GM23338 (cell line): ENCODE measurements around the gene PLIN4. TPM values are rescaled to one million over a fixed set of nuclear protein-coding genes. Genes with fewer than 3 reads are reported as not detected.

Experiments
- ATAC-seq: fragments of 200-7000 bp; cut with Tn5 transposase; 3 replicates; pipeline ENCODE4 v1.9.1; 2020
- DNase-seq: peaks from one replicate; pipeline ENCODE4 v3.0.0-alpha.2; 2015; ENCODE audit warnings: low spot score
- H2AFZ ChIP-seq: fragments of 200-600 bp; sonication (generic); 2 replicates; pipeline ENCODE4 v1.8.0; 2016; ENCODE audit warnings: antibody characterized with exemption, mild to moderate bottlenecking, moderate library complexity
- H3F3A ChIP-seq: fragments of 200-600 bp; sonication (generic); replicated peaks from 2 replicates; pipeline ENCODE4 v1.8.0; 2017; ENCODE audit warnings: antibody characterized with exemption, mixed run types, low read depth
- H3K27ac ChIP-seq: fragments of 200-600 bp; sonication (generic); 2 replicates; pipeline ENCODE4 v1.6.1; 2016; ENCODE audit warnings: low read depth
- H3K27me3 ChIP-seq: fragments of 200-600 bp; sonication (generic); 2 replicates; pipeline ENCODE4 v1.8.0; 2016; ENCODE audit warnings: mild to moderate bottlenecking, mixed run types, moderate library complexity; ENCODE audit not compliant: insufficient read depth
- H3K36me3 ChIP-seq: fragments of 200-600 bp; sonication (generic); 2 replicates; pipeline ENCODE4 v1.8.0; 2016; ENCODE audit warnings: mild to moderate bottlenecking; ENCODE audit not compliant: insufficient read depth
- H3K4me1 ChIP-seq: fragments of 200-600 bp; sonication (generic); 2 replicates; pipeline ENCODE4 v1.8.0; 2016; ENCODE audit warnings: mild to moderate bottlenecking, moderate library complexity; ENCODE audit not compliant: insufficient read depth
- H3K4me2 ChIP-seq: fragments of 200-600 bp; sonication (generic); 2 replicates; pipeline ENCODE4 v1.7.1; 2017; ENCODE audit warnings: mixed run types
- H3K4me3 ChIP-seq: fragments of 200-600 bp; sonication (generic); 2 replicates; pipeline ENCODE4 v1.6.1; 2016; ENCODE audit warnings: mixed run types
- H3K79me2 ChIP-seq: fragments of 200-600 bp; sonication (generic); replicated peaks from 2 replicates; pipeline ENCODE4 v1.8.0; 2017; ENCODE audit warnings: mild to moderate bottlenecking; ENCODE audit not compliant: insufficient read depth
- H3K9me2 ChIP-seq: fragments of 200-600 bp; sonication (generic); 2 replicates; pipeline ENCODE4 v1.8.0; 2017; ENCODE audit not compliant: insufficient read depth
- H4K20me1 ChIP-seq: fragments of 200-600 bp; sonication (generic); replicated peaks from 2 replicates; pipeline ENCODE4 v1.8.0; 2017; ENCODE audit warnings: mild to moderate bottlenecking; ENCODE audit not compliant: insufficient read depth
- H3K27ac Mint-ChIP-seq: 2 replicates; pipeline ENCODE4 v1.8.0; 2020; ENCODE audit warnings: inconsistent platforms, mild to moderate bottlenecking, moderate library complexity, mixed read lengths
- H3K27me3 Mint-ChIP-seq: 3 replicates; pipeline ENCODE4 v1.8.0; 2022; ENCODE audit warnings: low read depth, mild to moderate bottlenecking, moderate library complexity, mixed read lengths, inconsistent platforms; ENCODE audit not compliant: insufficient read depth, poor library complexity
- H3K36me3 Mint-ChIP-seq: 3 replicates; pipeline ENCODE4 v1.8.0; 2021; ENCODE audit warnings: low read depth, mild to moderate bottlenecking, inconsistent platforms, moderate library complexity, mixed read lengths
- H3K4me1 Mint-ChIP-seq: 3 replicates; pipeline ENCODE4 v1.8.0; 2020; ENCODE audit warnings: mild to moderate bottlenecking, inconsistent platforms, mixed read lengths
- H3K4me3 Mint-ChIP-seq: 3 replicates; pipeline ENCODE4 v1.8.0; 2021; ENCODE audit warnings: moderate library complexity, mild to moderate bottlenecking, inconsistent platforms, mixed read lengths
- H3K9me3 Mint-ChIP-seq: 3 replicates; pipeline ENCODE4 v1.8.0; 2020; ENCODE audit warnings: moderate library complexity, mild to moderate bottlenecking, inconsistent platforms, mixed read lengths
- CREB1 ChIP-seq: fragments of 250-450 bp; sonication (Bioruptor Pico); IDR thresholded peaks from 2 replicates; pipeline ENCODE4 v1.5.0; 2020; ENCODE audit warnings: low read depth, mild to moderate bottlenecking, moderate library complexity
- EZH2 ChIP-seq: fragments of 200-600 bp; sonication (generic); IDR thresholded peaks from one replicate; pipeline ENCODE4 v1.8.0; 2017; ENCODE audit warnings: antibody characterized with exemption, mild to moderate bottlenecking, low read depth; ENCODE audit not compliant: unreplicated experiment
- EZH2phosphoT487 ChIP-seq: fragments of 200-600 bp; sonication (generic); IDR thresholded peaks from one replicate; pipeline ENCODE4 v1.8.1; 2018; ENCODE audit warnings: antibody characterized with exemption; ENCODE audit not compliant: unreplicated experiment
- NANOG ChIP-seq: IDR thresholded peaks from 2 replicates; pipeline ENCODE4 v1.6.1; 2016; ENCODE audit warnings: antibody characterized with exemption, borderline replicate concordance
- POLR2AphosphoS5 ChIP-seq: IDR thresholded peaks from 2 replicates; pipeline ENCODE4 v1.6.1; 2016; ENCODE audit warnings: antibody characterized with exemption, low read depth
- REST ChIP-seq: IDR thresholded peaks from one replicate; pipeline ENCODE4 v1.6.1; 2018; ENCODE audit warnings: antibody characterized with exemption; ENCODE audit not compliant: unreplicated experiment
- STAT1 ChIP-seq: IDR thresholded peaks from one replicate; pipeline ENCODE4 v1.6.1; 2016; ENCODE audit warnings: antibody characterized with exemption; ENCODE audit not compliant: unreplicated experiment
- ZNF114 ChIP-seq: fragments of 250-450 bp; sonication (Bioruptor Pico); IDR thresholded peaks from 2 replicates; pipeline ENCODE4 v1.5.0; 2020; ENCODE audit warnings: mild to moderate bottlenecking, moderate library complexity
- ZNF331 ChIP-seq: fragments of 250-450 bp; sonication (Bioruptor Pico); IDR thresholded peaks from 2 replicates; pipeline ENCODE4 v1.5.0; 2020; ENCODE audit warnings: low read depth, mild to moderate bottlenecking, moderate library complexity
- ZNF462 ChIP-seq: fragments of 250-450 bp; sonication (Bioruptor Pico); IDR thresholded peaks from 2 replicates; pipeline ENCODE4 v1.5.0; 2020; ENCODE audit warnings: mild to moderate bottlenecking, moderate library complexity
- polyA plus RNA-seq: library from polyadenylated mRNA; unstranded; fragments of >200 nt; fragmentation: Nextera tagmentation; extraction: Ambion mirVana; gene quantifications from 2 replicates; pipeline ENCODE4 v1.2.1, GENCODE V29; 2016
- total RNA-seq: library from RNA; depleted of rRNA; stranded (reverse); fragments of >200 nt; shearing (Covaris generic); gene quantifications from 2 replicates; pipeline ENCODE4 v1.2.3, GENCODE V29; 2014
- TF ChIP-seq, protein P1 (sequence below), 2 experiments: fragments of 200-600 bp in 1 of 2; sonication (generic) in 1 of 2; conservative IDR thresholded peaks; 2 replicates each; pipeline versions ENCODE4 v1.5.1 to v1.6.1; 2016 to 2017; ENCODE audit warnings: antibody characterized with exemption in 2 of 2, low read depth in 2 of 2, mild to moderate bottlenecking in 2 of 2, moderate library complexity in 1 of 2

PLIN4 gene
- total and polyA plus RNA-seq, 2 experiments from 2014 or later = 0.19 to 0.59 TPM

DNA sequence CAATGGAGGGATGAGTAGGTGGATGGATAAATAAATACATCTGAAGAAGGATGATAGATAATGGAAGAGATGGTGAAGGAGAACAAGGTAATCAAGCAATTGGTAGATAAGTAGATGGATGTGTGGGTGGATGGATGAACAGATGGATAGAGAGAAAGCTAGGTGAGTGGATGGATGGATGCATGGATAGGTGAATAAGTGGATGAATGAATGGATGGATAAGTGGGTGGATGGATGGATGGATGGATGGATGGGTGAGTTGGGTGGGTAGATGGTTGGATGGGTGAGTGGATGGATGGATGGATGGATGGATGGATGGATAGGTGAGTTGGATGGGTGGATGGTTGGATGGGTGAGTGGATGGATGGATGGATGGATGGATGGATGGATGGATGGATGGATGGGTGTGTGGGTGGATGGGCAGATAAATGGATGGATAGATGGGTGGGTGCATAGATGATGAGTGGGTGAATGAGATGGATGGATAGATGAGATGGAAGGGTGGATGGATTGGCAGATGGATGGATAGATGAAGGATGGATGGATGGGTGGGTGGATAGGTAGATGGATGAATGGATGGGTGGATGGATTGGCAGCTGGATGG, 34.9 kb upstream of the PLIN4 start:
- no peak overlapping the region for H2AFZ ChIP-seq

DNA sequence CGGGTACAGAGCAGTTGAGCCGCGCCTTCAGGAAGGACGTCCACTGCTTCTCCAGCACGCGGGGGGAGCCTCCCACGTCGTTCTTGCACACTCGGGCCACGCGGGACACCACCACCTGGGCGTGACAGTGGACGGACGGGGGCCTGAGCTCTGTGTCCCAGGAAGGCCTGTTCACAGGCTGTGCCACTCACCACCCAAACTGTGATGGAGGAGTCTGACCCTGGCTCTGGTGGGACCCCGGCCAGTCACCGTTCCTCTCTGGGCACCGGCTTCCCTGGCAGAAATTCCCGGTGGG, 34.2 kb upstream of the PLIN4 start:
- no peak for DNase-seq
- no peaks in the 10 kb centered on the region for H3K9me3 Mint-ChIP-seq
- ATAC-seq = no peak
- H3K27ac Mint-ChIP-seq = no peak overlapping the region
- peaks cover 6% of the 10 kb centered on the region; the same call in 1 of the 2 replicates for H3F3A ChIP-seq
- H3K79me2 ChIP-seq = no peaks in the 10 kb centered on the region
- H3K36me3 ChIP-seq = peaks cover 4% of the 10 kb centered on the region
- H4K20me1 ChIP-seq = peaks cover 4% of the 10 kb centered on the region; the same call in 1 of the 2 replicates
- H3K27ac ChIP-seq = no peak overlapping the region
- no peaks in the 10 kb centered on the region for H3K27me3 ChIP-seq
- no peaks in the 10 kb centered on the region; the same call in 1 of the 2 replicates for H3K4me1 ChIP-seq
- H3K4me3 Mint-ChIP-seq = no peak overlapping the region
- peaks cover 5% of the 10 kb centered on the region; the same call in 2 of the 3 replicates for H3K4me1 Mint-ChIP-seq
- no peak overlapping the region for H3K4me2 ChIP-seq
- peaks cover 61% of the 10 kb centered on the region for H3K36me3 Mint-ChIP-seq
- H2AFZ ChIP-seq = no peak overlapping the region
- H3K9me2 ChIP-seq = no peaks in the 10 kb centered on the region
- peaks cover 18% of the 10 kb centered on the region for H3K27me3 Mint-ChIP-seq
- no peak overlapping the region for H3K4me3 ChIP-seq
- TF ChIP-seq REST (no peak), CREB1 (no peak), ZNF462 (CRISPR knock-in tag) (no peak), EZH2 (no peak), ZNF114 (CRISPR knock-in tag) (no peak), STAT1 (no peak), NANOG (no peak), ZNF331 (CRISPR knock-in tag) (no peak), POLR2AphosphoS5 (no peak)
- TF ChIP-seq, protein P1, sequence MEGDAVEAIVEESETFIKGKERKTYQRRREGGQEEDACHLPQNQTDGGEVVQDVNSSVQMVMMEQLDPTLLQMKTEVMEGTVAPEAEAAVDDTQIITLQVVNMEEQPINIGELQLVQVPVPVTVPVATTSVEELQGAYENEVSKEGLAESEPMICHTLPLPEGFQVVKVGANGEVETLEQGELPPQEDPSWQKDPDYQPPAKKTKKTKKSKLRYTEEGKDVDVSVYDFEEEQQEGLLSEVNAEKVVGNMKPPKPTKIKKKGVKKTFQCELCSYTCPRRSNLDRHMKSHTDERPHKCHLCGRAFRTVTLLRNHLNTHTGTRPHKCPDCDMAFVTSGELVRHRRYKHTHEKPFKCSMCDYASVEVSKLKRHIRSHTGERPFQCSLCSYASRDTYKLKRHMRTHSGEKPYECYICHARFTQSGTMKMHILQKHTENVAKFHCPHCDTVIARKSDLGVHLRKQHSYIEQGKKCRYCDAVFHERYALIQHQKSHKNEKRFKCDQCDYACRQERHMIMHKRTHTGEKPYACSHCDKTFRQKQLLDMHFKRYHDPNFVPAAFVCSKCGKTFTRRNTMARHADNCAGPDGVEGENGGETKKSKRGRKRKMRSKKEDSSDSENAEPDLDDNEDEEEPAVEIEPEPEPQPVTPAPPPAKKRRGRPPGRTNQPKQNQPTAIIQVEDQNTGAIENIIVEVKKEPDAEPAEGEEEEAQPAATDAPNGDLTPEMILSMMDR (conservative IDR thresholded peaks at IDR 0.05; ENCODE audit: low read depth in 2 of 2) = no peak

More for the DNA sequence above, 34.9 kb upstream of the PLIN4 start:
- Histone ChIP-seq H3K9me2 (no peaks in the 10 kb centered on the region), H3K79me2 (no peaks in the 10 kb centered on the region), H3K4me2 (no peak overlapping the region), H3K27ac (no peak overlapping the region), H3K4me1 (no peaks in the 10 kb centered on the region; the same call in 1 of the 2 replicates), H3K27me3 (no peaks in the 10 kb centered on the region), H3F3A (peaks cover 9% of the 10 kb centered on the region; the same call in 1 of the 2 replicates), H4K20me1 (peaks cover 8% of the 10 kb centered on the region; the same call in 1 of the 2 replicates), H3K36me3 (peaks cover 4% of the 10 kb centered on the region), H3K4me3 (no peak overlapping the region)
- TF ChIP-seq EZH2phosphoT487 (no peak), CREB1 (no peak)
- Mint-ChIP-seq H3K27ac (no peak overlapping the region), H3K9me3 (no peaks in the 10 kb centered on the region), H3K4me3 (no peak overlapping the region; the same call in 2 of the 3 replicates), H3K4me1 (peaks cover 7% of the 10 kb centered on the region; the same call in 2 of the 3 replicates), H3K36me3 (peaks cover 58% of the 10 kb centered on the region), H3K27me3 (peaks cover 23% of the 10 kb centered on the region)
- DNase-seq = no peak
- ATAC-seq = no peak
